Left lobe of liver (tissue), 2 donors: Measurements from ENCODE around the gene FAM187B. TPM values are rescaled to one million over a fixed set of nuclear protein-coding genes. Genes with fewer than 3 reads are reported as not detected.
A peak's percentile ranks its signal among the peaks of the same experiment; 100 is the strongest.

Experiments
- ATAC-seq: fragments of 200-7000 bp; cut with Tn5 transposase; one replicate; pipeline ENCODE4 v1.9.1; 2020; ENCODE audit warnings: mild to moderate bottlenecking, moderate library complexity
- DNase-seq: peaks from one replicate; pipeline ENCODE4 v3.0.0-alpha.2; 2020; ENCODE audit warnings: low spot score
- total RNA-seq: library from RNA; stranded (reverse); gene quantifications from one replicate; pipeline ENCODE4 v1.2.1, GENCODE V29; 2021
- donor health status: DM: no; HTN: no; CAD: no; lungs with moderate emphysema.
- donor health status: DM: no; HTN: yes; CAD: no.

FAM187B gene
- total RNA-seq, 1 donor from 2014 or later, result not detected

- no peak for DNase-seq
- no peak for ATAC-seq
Measured at GRCh38 chr19:35184884-35185283, 43.7 kb downstream of the FAM187B start.

GRCh38 chr19:35184267-35184666, 44.3 kb downstream of the FAM187B start:
- DNase-seq (no peak), ATAC-seq (no peak)

- DNase-seq, result no peak
- ATAC-seq, result no peak
Measured at GRCh38 chr19:35181387-35181786, 47.2 kb downstream of the FAM187B start.

- no peak for ATAC-seq
- peak; percentile 10 for DNase-seq
Measured at GRCh38 chr19:35179830-35180229, 48.7 kb downstream of the FAM187B start.

- no peak for DNase-seq
- no peak for ATAC-seq
Measured at GRCh38 chr19:35178701-35179100, 49.8 kb downstream of the FAM187B start.

- ATAC-seq (no peak), DNase-seq (no peak)
Measured at GRCh38 chr19:35177377-35178274, 50.9 kb downstream of the FAM187B start.

GRCh38 chr19:35176181-35176570, 52.4 kb downstream of the FAM187B start:
- DNase-seq (no peak), ATAC-seq (no peak)

Other genes starting within 250 kb of the FAM187B start
- 17.8 TPM for gene GRAMD1A, start 228.4 kb downstream of the FAM187B start, total RNA-seq
- 4.5 TPM for gene SCN1B, start 198.3 kb downstream of the FAM187B start, total RNA-seq
- gene HPN, start 187.0 kb downstream of the FAM187B start, total RNA-seq, result 564 TPM
- 1.4 TPM for gene FXYD3, start 112.9 kb downstream of the FAM187B start, total RNA-seq
- gene LGI4, start 93.7 kb downstream of the FAM187B start, total RNA-seq, result 1.9 TPM
- gene FXYD1, start 89.9 kb downstream of the FAM187B start, total RNA-seq, result 280 TPM
- gene FXYD7, start 85.5 kb downstream of the FAM187B start, total RNA-seq, result 0.60 TPM
- 7.6 TPM for gene FXYD5, start 74.0 kb downstream of the FAM187B start, total RNA-seq
- 103 TPM for gene LSR, start 20.3 kb upstream of the FAM187B start, total RNA-seq
- 91.7 TPM for gene USF2, start 40.2 kb upstream of the FAM187B start, total RNA-seq
- 37.2 TPM for gene HAMP, start 53.8 kb upstream of the FAM187B start, total RNA-seq
- 0.81 TPM for gene MAG, start 63.4 kb upstream of the FAM187B start, total RNA-seq
- gene CD22, start 100.4 kb upstream of the FAM187B start, total RNA-seq, result 1.2 TPM
- gene FFAR1, start 119.2 kb upstream of the FAM187B start, total RNA-seq, result not detected
- not detected for gene FFAR3, start 129.7 kb upstream of the FAM187B start, total RNA-seq
- not detected for gene GPR42, start 142.3 kb upstream of the FAM187B start, total RNA-seq
- not detected for gene FFAR2, start 219.5 kb upstream of the FAM187B start, total RNA-seq